Pancreas (tissue), 10 donors: Measurements from ENCODE around the gene CYTH4. TPM values are rescaled to one million over a fixed set of nuclear protein-coding genes. Genes with fewer than 3 reads are reported as not detected.

Source experiments
- ATAC-seq, 4 donors: fragments of 200-7000 bp; cut with Tn5 transposase; one replicate each; pipeline versions ENCODE4 v1.8.0 to v1.9.1; 2020; ENCODE audit warnings: mild to moderate bottlenecking in 4 of 4, moderate library complexity in 4 of 4
- DNase-seq, 6 donors: peaks; one replicate each; pipeline ENCODE4 v3.0.0-alpha.2; 2020
- FAIRE-seq: peaks from 2 replicates; lab custom pipeline; 2012; peaks lifted over from hg19 to GRCh38; lab: Jason Lieb, UNC
- H3K27ac ChIP-seq, 4 donors: fragments of 200-600 bp; sonication (generic); 1 replicate in 3 of 4; 2 replicates in 1 of 4; pipeline versions ENCODE4 v1.5.0 to v1.8.0; 2020
- H3K27me3 ChIP-seq, 4 donors: fragments of 200-600 bp; one replicate each; pipeline ENCODE4 v1.8.0; 2021
- H3K36me3 ChIP-seq, 3 donors: fragments of 200-600 bp; sonication (generic) in 1 of 3; one replicate each; pipeline versions ENCODE4 v1.5.0 to v1.8.0; 2020 to 2021
- H3K4me1 ChIP-seq, 3 donors: fragments of 200-600 bp; one replicate each; pipeline ENCODE4 v1.8.0; 2021
- H3K4me3 ChIP-seq, 4 donors: fragments of 200-600 bp; sonication (generic) in 2 of 4; one replicate each; pipeline versions ENCODE4 v1.5.0 to v1.8.0; 2020 to 2021
- H3K9me3 ChIP-seq, 4 donors: fragments of 200-600 bp; one replicate each; pipeline ENCODE4 v1.8.0; 2021
- CTCF ChIP-seq, 4 donors: fragments of 200-600 bp; sonication (generic) in 3 of 4; IDR thresholded peaks; one replicate each; pipeline versions ENCODE4 v1.5.0 to v1.8.0; 2021; ENCODE audit warnings: antibody characterized with exemption in 4 of 4
- WGBS, 2 donors: extraction: QIAGEN DNeasy Blood & Tissue Kit; methylation state at CpG; one replicate each; pipeline ENCODE4 v1.1.7; 2013; 5-methylcytosine and 5-hydroxymethylcytosine counted together
- intact Hi-C, 3 donors: fragments of 100-400 bp; cut with DNase I; formaldehyde crosslinking; loops; one replicate each; pipeline versions ENCODE4 v1.11.1 to v1.14.2; 2022
- polyA plus RNA-seq, 2 donors: library from polyadenylated mRNA; stranded (reverse); fragments of 200-250 nt; gene quantifications; one replicate each; pipeline ENCODE4 v1.2.3, GENCODE V29; 2013
- total RNA-seq, 6 donors: library from RNA; stranded (reverse); fragmentation: NEBNext Ultra II Directional in 4 of 6; extraction: Animal tissue kit (Norgen Biotek cat#: 25700) in 4 of 6; gene quantifications; one replicate each; pipeline versions ENCODE4 v1.2.1 to v1.2.4, GENCODE V29; 2021 to 2023
- donor health status: healthy with polysubstance abuse.
- donor health status: DM: no; HTN: no; CAD: no; lungs with moderate emphysema.
- donor health status: DM: no; HTN: no; CAD: no.
- donor health status: control.
- donor health status: control.
- donor health status: Bipolar disorder and iron deficiency.
- donor health status: DM: yes; HTN: yes; CAD: no.
- donor health status: DM: no; HTN: no; CAD: no.
- donor health status: DM: no; HTN: no; CAD: no.
- donor health status: DM: yes; HTN: yes; CAD: no.

CYTH4 gene
- total and polyA plus RNA-seq, 8 donors, result 0.79 to 12.0 (median 2.8) TPM

- H3K4me1 ChIP-seq, result no peaks in the 10 kb centered on the region
- intact Hi-C loops, result no loop called here
- H3K36me3 ChIP-seq, result no peaks in the 10 kb centered on the region
- FAIRE-seq, result no peak
- 7 to 12% methylated on average over 23 of the region's 23 CpGs for WGBS, 2 donors
- no peaks in the 10 kb centered on the region for H3K9me3 ChIP-seq
- no peak for DNase-seq
- no peak for TF ChIP-seq CTCF (IDR thresholded peaks at IDR 0.05)
- H3K4me3 ChIP-seq, result no peak overlapping the region
- peak in 3 of 4 donors; percentile 37 to 64 (median 53) for ATAC-seq
- H3K27me3 ChIP-seq, result peaks cover 0 to 18% (median 4%) of the 10 kb centered on the region in 4 donors
- H3K27ac ChIP-seq, result no peak overlapping the region
Observed at GRCh38 chr22:37259540-37260029, 22.7 kb upstream of the CYTH4 start.

- DNase-seq (no peak), FAIRE-seq (no peak), ATAC-seq (peak in 2 of 4 donors; percentile 12 to 29)
- Histone ChIP-seq H3K27ac (no peak overlapping the region), H3K27me3 (peaks cover 0 to 18% (median 1%) of the 10 kb centered on the region in 4 donors), H3K36me3 (no peaks in the 10 kb centered on the region), H3K9me3 (no peaks in the 10 kb centered on the region), H3K4me1 (no peaks in the 10 kb centered on the region), H3K4me3 (no peak overlapping the region)
- intact Hi-C loops, result no loop called here
- no peak for TF ChIP-seq CTCF (IDR thresholded peaks at IDR 0.05)
- 52 to 59% methylated on average over 15 of the region's 15 CpGs for WGBS, 2 donors
Observed at GRCh38 chr22:37260155-37260795, 22.0 kb upstream of the CYTH4 start.

GRCh38 chr22:37260901-37261336 lies 21.4 kb upstream of the CYTH4 start:
- Histone ChIP-seq H3K27me3 (peaks cover 0 to 14% (median 0%) of the 10 kb centered on the region in 4 donors), H3K36me3 (no peaks in the 10 kb centered on the region), H3K9me3 (no peaks in the 10 kb centered on the region), H3K4me1 (no peaks in the 10 kb centered on the region), H3K27ac (no peak overlapping the region), H3K4me3 (no peak overlapping the region)
- intact Hi-C loops, result no loop called here
- peak; percentile 83 to 93 (median 87) for TF ChIP-seq CTCF (IDR thresholded peaks at IDR 0.05)
- no peak for FAIRE-seq
- peak; percentile 77 to 94 (median 91) for ATAC-seq
- DNase-seq, result peak in 4 of 6 donors; percentile 25 to 76 (median 52)
- WGBS, 2 donors, result 21 to 22% methylated on average over 14 of the region's 14 CpGs

GRCh38 chr22:37262346-37262745 lies 20.0 kb upstream of the CYTH4 start:
- H3K27ac ChIP-seq, result no peak overlapping the region
- DNase-seq, result no peak
- H3K9me3 ChIP-seq, result no peaks in the 10 kb centered on the region
- FAIRE-seq, result no peak
- ATAC-seq, result no peak
- 37 to 48% methylated on average over 5 of the region's 5 CpGs for WGBS, 2 donors
- H3K27me3 ChIP-seq, result peaks cover 0 to 8% (median 0%) of the 10 kb centered on the region in 4 donors
- no peak for TF ChIP-seq CTCF (IDR thresholded peaks at IDR 0.05)
- no peaks in the 10 kb centered on the region for H3K4me1 ChIP-seq
- H3K4me3 ChIP-seq, result no peak overlapping the region
- intact Hi-C loops, result no loop called here
- no peaks in the 10 kb centered on the region for H3K36me3 ChIP-seq
